Measurements from ENCODE around the gene PDS5A. TPM values are rescaled to one million over a fixed set of nuclear protein-coding genes. Genes with fewer than 3 reads are reported as not detected.
"Not testable (repeated sequence)": the region's sequence is repeated elsewhere in the genome, so short reads cannot be mapped to it uniquely, and the experiment has no call there.

PDS5A gene
- total RNA-seq, 1 experiment from 2014 or later = 86.4 TPM

- H3K9me2 ChIP-seq (ENCODE audit: insufficient read depth) = no peaks in the 10 kb centered on the region
- intact Hi-C loops (cut with micrococcal nuclease; ENCODE audit: unreplicated experiment) = no loop called here
- no peaks in the 10 kb centered on the region for H3K36me3 ChIP-seq (ENCODE audit: low read depth)
- H3K4me3 ChIP-seq = no peak overlapping the region
- no peak overlapping the region for H3K27ac ChIP-seq
- H3K4me2 ChIP-seq = no peak overlapping the region
- CTCF ChIA-PET = no interaction called here
- H2AFZ ChIP-seq = no peak overlapping the region
- no peaks in the 10 kb centered on the region for H3K27me3 ChIP-seq (ENCODE audit: insufficient read depth, low read depth)
- H3F3A ChIP-seq (ENCODE audit: insufficient read depth, low read depth) = no peaks in the 10 kb centered on the region
- no peaks in the 10 kb centered on the region for H3K9me3 ChIP-seq (ENCODE audit: insufficient read depth, low read depth)
- H3K79me2 ChIP-seq (ENCODE audit: low read depth) = no peaks in the 10 kb centered on the region
- H3K4me1 ChIP-seq (replicated peaks; ENCODE audit: insufficient read depth) = no peaks in the 10 kb centered on the region
- BruUV-seq (replicated peaks) = no TSS peak
- no peak for TF ChIP-seq EZH2 (IDR thresholded peaks at IDR 0.05; ENCODE audit: low read depth)
- TF ChIP-seq CTCF (conservative IDR thresholded peaks at IDR 0.05) = no peak
- DNase-seq = no peak
- POLR2A ChIA-PET (ENCODE audit: unreplicated experiment) = no interaction called here
- no peaks in the 10 kb centered on the region for H4K20me1 ChIP-seq (ENCODE audit: insufficient read depth)
These were observed 135.8 kb downstream of the PDS5A start for GRCh38 chr4:39841894-39842293.

- POLR2A ChIA-PET (ENCODE audit: unreplicated experiment); H3F3A ChIP-seq (ENCODE audit: insufficient read depth, low read depth); H2AFZ ChIP-seq; H4K20me1 ChIP-seq (ENCODE audit: insufficient read depth); DNase-seq; H3K27ac ChIP-seq; H3K79me2 ChIP-seq (ENCODE audit: low read depth); H3K9me2 ChIP-seq (ENCODE audit: insufficient read depth); H3K4me3 ChIP-seq; H3K4me1 ChIP-seq (replicated peaks; ENCODE audit: insufficient read depth); CTCF ChIA-PET; BruUV-seq (replicated peaks); intact Hi-C loops (cut with micrococcal nuclease; ENCODE audit: unreplicated experiment); H3K9me3 ChIP-seq (ENCODE audit: insufficient read depth, low read depth); H3K4me2 ChIP-seq; H3K36me3 ChIP-seq (ENCODE audit: low read depth); H3K27me3 ChIP-seq (ENCODE audit: insufficient read depth, low read depth): not testable (repeated sequence)
These were observed 137.2 kb downstream of the PDS5A start for GRCh38 chr4:39840516-39840915.

GRCh38 chr4:39840027-39840426, 137.7 kb downstream of the PDS5A start:
- H3K9me2 ChIP-seq (ENCODE audit: insufficient read depth) = no peaks in the 10 kb centered on the region
- ChIA-PET POLR2A (ENCODE audit: unreplicated experiment) (no interaction called here), CTCF (no interaction called here)
- no peaks in the 10 kb centered on the region for H3K4me1 ChIP-seq (replicated peaks; ENCODE audit: insufficient read depth)
- no peaks in the 10 kb centered on the region for H3K36me3 ChIP-seq (ENCODE audit: low read depth)
- H2AFZ ChIP-seq = no peak overlapping the region
- no peaks in the 10 kb centered on the region for H4K20me1 ChIP-seq (ENCODE audit: insufficient read depth)
- no TSS peak for BruUV-seq (replicated peaks)
- H3K4me2 ChIP-seq = no peak overlapping the region
- TF ChIP-seq CTCF (conservative IDR thresholded peaks at IDR 0.05) (no peak), EZH2 (IDR thresholded peaks at IDR 0.05; ENCODE audit: low read depth) (no peak)
- H3K9me3 ChIP-seq (ENCODE audit: insufficient read depth, low read depth) = no peaks in the 10 kb centered on the region
- H3K79me2 ChIP-seq (ENCODE audit: low read depth) = no peaks in the 10 kb centered on the region
- no peak for DNase-seq
- intact Hi-C loops (cut with micrococcal nuclease; ENCODE audit: unreplicated experiment) = no loop called here
- no peak overlapping the region for H3K4me3 ChIP-seq
- H3K27me3 ChIP-seq (ENCODE audit: insufficient read depth, low read depth) = no peaks in the 10 kb centered on the region
- H3F3A ChIP-seq (ENCODE audit: insufficient read depth, low read depth) = no peaks in the 10 kb centered on the region
- no peak overlapping the region for H3K27ac ChIP-seq

GRCh38 chr4:39838431-39838830, 139.3 kb downstream of the PDS5A start:
- POLR2A ChIA-PET (ENCODE audit: unreplicated experiment); H3F3A ChIP-seq (ENCODE audit: insufficient read depth, low read depth); H3K4me3 ChIP-seq; DNase-seq; H3K4me1 ChIP-seq (replicated peaks; ENCODE audit: insufficient read depth); H2AFZ ChIP-seq; H3K4me2 ChIP-seq; intact Hi-C loops (cut with micrococcal nuclease; ENCODE audit: unreplicated experiment); H3K27me3 ChIP-seq (ENCODE audit: insufficient read depth, low read depth); H3K9me3 ChIP-seq (ENCODE audit: insufficient read depth, low read depth); H3K36me3 ChIP-seq (ENCODE audit: low read depth); H4K20me1 ChIP-seq (ENCODE audit: insufficient read depth); H3K9me2 ChIP-seq (ENCODE audit: insufficient read depth); BruUV-seq (replicated peaks); H3K79me2 ChIP-seq (ENCODE audit: low read depth); CTCF ChIA-PET; H3K27ac ChIP-seq: not testable (repeated sequence)

Measured in PC-9 (cell line).